Breast epithelium (tissue), 4 donors: Measurements from ENCODE around the gene NCOR1. TPM values are rescaled to one million over a fixed set of nuclear protein-coding genes. Genes with fewer than 3 reads are reported as not detected.
"Not testable (repeated sequence)": the region's sequence is repeated elsewhere in the genome, so short reads cannot be mapped to it uniquely, and the experiment has no call there.

Source experiments
- DNase-seq, 2 donors: peaks; one replicate each; pipeline ENCODE4 v3.0.0-alpha.2; 2019; ENCODE audit warnings: low spot score in 2 of 2
- H3K27ac ChIP-seq, 2 donors: fragments of 200-600 bp; sonication (generic) in 1 of 2; one replicate each; pipeline ENCODE4 v1.5.1; 2016 to 2019; ENCODE audit warnings: mild to moderate bottlenecking in 1 of 2
- H3K27me3 ChIP-seq, 2 donors: fragments of 200-600 bp; sonication (generic) in 1 of 2; one replicate each; pipeline versions ENCODE4 v1.5.1 to v1.6.0; 2017 to 2019; ENCODE audit warnings: control low read depth in 1 of 2, mild to moderate bottlenecking in 1 of 2
- H3K36me3 ChIP-seq: fragments of 200-600 bp; one replicate; pipeline ENCODE4 v1.5.1; 2019
- H3K4me1 ChIP-seq, 2 donors: fragments of 200-600 bp; sonication (generic); one replicate each; pipeline ENCODE4 v1.5.1; 2016 to 2019; ENCODE audit warnings: control low read depth in 1 of 2
- H3K4me3 ChIP-seq, 3 donors: fragments of 200-600 bp; sonication (generic); 1 replicate in 2 of 3; 2 replicates in 1 of 3; pipeline ENCODE4 v1.5.1; 2016 to 2019; ENCODE audit warnings: mild to moderate bottlenecking in 3 of 3, moderate library complexity in 2 of 3
- H3K9me3 ChIP-seq, 2 donors: fragments of 200-600 bp; sonication (generic) in 1 of 2; one replicate each; pipeline ENCODE4 v1.5.1; 2016 to 2019; ENCODE audit warnings: control low read depth in 1 of 2
- CTCF ChIP-seq, 3 donors: fragments of 450-650 bp; IDR thresholded peaks; one replicate each; pipeline ENCODE4 v1.5.1; 2016 to 2017; ENCODE audit warnings: antibody characterized with exemption in 3 of 3, mild to moderate bottlenecking in 3 of 3, moderate library complexity in 3 of 3
- POLR2A ChIP-seq: fragments of 450-650 bp; IDR thresholded peaks from one replicate; pipeline ENCODE4 v1.6.1; 2016; ENCODE audit warnings: antibody characterized with exemption, mild to moderate bottlenecking, moderate library complexity
- POLR2AphosphoS5 ChIP-seq, 3 donors: sonication (generic); formaldehyde crosslinking; IDR thresholded peaks; one replicate each; pipeline ENCODE4 v1.6.1; 2017; ENCODE audit warnings: antibody characterized with exemption in 3 of 3
- intact Hi-C: fragments of 100-400 bp; cut with DNase I; formaldehyde crosslinking; loops from one replicate; pipeline ENCODE4 v1.15.1; 2023; ENCODE audit warnings: low total_unique reads
- total RNA-seq, 3 donors: library from RNA; depleted of rRNA; stranded (reverse); fragments of >200 nt; gene quantifications; one replicate each; pipeline ENCODE4 v1.1.0, GENCODE V29; 2016

Gene NCOR1
- total RNA-seq, 3 donors from 2014 or later: 118 to 229 (median 174) TPM

DNA sequence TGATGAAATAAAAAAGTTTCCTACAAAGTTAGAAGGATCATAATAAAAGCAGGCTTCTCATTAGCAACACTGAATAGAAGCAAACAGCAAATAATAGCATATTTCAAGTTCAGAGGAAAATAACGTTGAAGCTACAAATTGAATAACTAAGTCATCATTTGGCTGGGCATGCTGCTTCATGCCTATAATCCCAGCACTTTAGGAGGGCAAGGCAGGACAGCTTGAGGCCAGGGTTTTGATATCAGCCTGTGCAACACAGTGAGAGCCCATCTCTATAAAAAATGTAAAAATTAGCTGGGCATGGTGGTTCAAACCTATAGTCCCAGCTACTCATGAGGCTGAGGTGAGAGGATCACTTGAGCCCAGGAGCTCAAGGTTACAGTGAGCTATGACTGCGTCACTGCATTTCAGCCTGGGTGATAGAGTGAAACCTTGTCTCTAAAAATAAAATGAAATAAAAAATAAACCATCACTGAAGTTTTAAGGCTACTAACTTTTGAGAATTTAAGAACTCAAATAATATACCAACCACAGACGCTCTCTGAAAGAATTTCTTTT lies 25.5 kb downstream of the NCOR1 start:
- Histone ChIP-seq H3K4me1 (no peaks in the 10 kb centered on the region), H3K27ac (no peak overlapping the region), H3K4me3 (no peak overlapping the region), H3K27me3 (no peaks in the 10 kb centered on the region), H3K9me3 (no peaks in the 10 kb centered on the region), H3K36me3 (no peaks in the 10 kb centered on the region)
- TF ChIP-seq CTCF (IDR thresholded peaks at IDR 0.05) (no peak), POLR2AphosphoS5 (IDR thresholded peaks at IDR 0.05) (no peak), POLR2A (no peak)
- DNase-seq: no peak
- intact Hi-C loops: no loop called here

DNA sequence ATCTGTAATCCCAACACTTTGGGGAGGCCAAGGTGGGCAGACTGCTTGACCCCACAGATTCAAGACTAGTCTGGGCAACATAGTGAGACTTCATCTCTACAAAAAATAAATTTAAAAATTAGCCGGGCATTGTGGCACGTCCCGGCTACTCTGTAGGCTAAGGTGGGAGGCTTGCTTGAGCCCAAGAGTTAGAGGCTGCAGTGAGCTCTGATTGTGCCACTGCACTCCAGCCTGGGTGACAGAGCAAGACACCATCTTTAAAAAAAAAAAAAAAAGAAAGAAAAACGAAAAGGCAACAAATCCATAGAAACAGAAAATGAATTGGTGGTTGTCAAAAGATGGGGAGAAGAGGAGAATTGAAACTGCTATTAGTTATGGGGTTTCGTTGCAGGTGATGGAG lies 27.7 kb downstream of the NCOR1 start:
- intact Hi-C loops: no loop called here
- no peaks in the 10 kb centered on the region for H3K9me3 ChIP-seq

DNA sequence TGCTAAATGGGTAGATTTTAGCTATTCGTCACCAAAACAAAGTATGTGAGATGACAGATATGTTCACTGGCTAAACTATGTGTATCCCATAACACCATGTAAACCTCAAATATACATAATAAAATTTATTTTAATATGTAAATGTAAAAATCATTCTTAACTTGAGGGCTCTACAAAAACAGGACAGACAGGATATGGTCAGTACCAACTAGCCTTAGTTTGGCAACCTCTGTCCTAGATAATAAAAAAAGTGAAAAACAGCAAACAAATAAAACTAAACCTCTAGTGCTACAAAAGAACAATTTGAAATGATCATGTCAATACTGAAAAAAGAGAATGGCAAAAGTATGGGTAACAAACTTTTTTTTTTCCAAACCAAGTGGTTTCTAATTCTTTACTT lies 33.8 kb downstream of the NCOR1 start:
- H3K4me3 ChIP-seq: no peak overlapping the region
- H3K27me3 ChIP-seq: no peaks in the 10 kb centered on the region
- H3K27ac ChIP-seq: no peak overlapping the region
- no peaks in the 10 kb centered on the region for H3K36me3 ChIP-seq
- TF ChIP-seq POLR2A: no peak
- no peak for TF ChIP-seq CTCF (IDR thresholded peaks at IDR 0.05)
- no peak for TF ChIP-seq POLR2AphosphoS5 (IDR thresholded peaks at IDR 0.05)
- no peak for DNase-seq
- no peaks in the 10 kb centered on the region for H3K9me3 ChIP-seq
- intact Hi-C loops: no loop called here
- H3K4me1 ChIP-seq: no peaks in the 10 kb centered on the region

More for the DNA sequence above, 27.7 kb downstream of the NCOR1 start:
- no peaks in the 10 kb centered on the region for H3K4me1 ChIP-seq
- H3K4me3 ChIP-seq: no peak overlapping the region
- H3K27ac ChIP-seq: no peak overlapping the region
- DNase-seq: no peak
- H3K27me3 ChIP-seq: no peaks in the 10 kb centered on the region
- H3K36me3 ChIP-seq: no peaks in the 10 kb centered on the region
- TF ChIP-seq POLR2A: no peak
- no peak for TF ChIP-seq POLR2AphosphoS5 (IDR thresholded peaks at IDR 0.05)
- no peak for TF ChIP-seq CTCF (IDR thresholded peaks at IDR 0.05)

GRCh38 chr17:16178836-16179235 lies 36.5 kb downstream of the NCOR1 start:
- no peak overlapping the region for H3K27ac ChIP-seq
- H3K4me3 ChIP-seq: no peak overlapping the region
- no peaks in the 10 kb centered on the region for H3K9me3 ChIP-seq
- H3K4me1 ChIP-seq: no peaks in the 10 kb centered on the region
- intact Hi-C loops: no loop called here
- DNase-seq: no peak
- H3K27me3 ChIP-seq: no peaks in the 10 kb centered on the region
- TF ChIP-seq POLR2A (no peak), POLR2AphosphoS5 (IDR thresholded peaks at IDR 0.05) (no peak), CTCF (IDR thresholded peaks at IDR 0.05) (no peak)
- no peaks in the 10 kb centered on the region for H3K36me3 ChIP-seq

GRCh38 chr17:16171613-16172012 lies 43.7 kb downstream of the NCOR1 start:
- no peak for TF ChIP-seq CTCF (IDR thresholded peaks at IDR 0.05)
- no peak for TF ChIP-seq POLR2AphosphoS5 (IDR thresholded peaks at IDR 0.05)
- no peak for TF ChIP-seq POLR2A
- Histone ChIP-seq H3K4me1 (no peaks in the 10 kb centered on the region), H3K27me3 (no peaks in the 10 kb centered on the region), H3K9me3 (no peaks in the 10 kb centered on the region), H3K27ac (peak overlapping the region in 1 of 2 donors; percentile 25), H3K4me3 (no peak overlapping the region), H3K36me3 (no peaks in the 10 kb centered on the region)
- intact Hi-C loops: no loop called here
- peak in 1 of 2 donors; percentile 54 for DNase-seq

GRCh38 chr17:16166766-16167165 lies 48.6 kb downstream of the NCOR1 start:
- DNase-seq, intact Hi-C loops, H3K36me3 ChIP-seq, H3K27me3 ChIP-seq, H3K27ac ChIP-seq, H3K4me1 ChIP-seq, H3K9me3 ChIP-seq, H3K4me3 ChIP-seq: not testable (repeated sequence)
